Nephron (organoid): ENCODE results near the gene HAUS3.

ENCODE experiments used
- H3K27ac Mint-ChIP-seq, 3 experiments: 2 replicates each; pipeline ENCODE4 v1.8.0; 2020; ENCODE audit warnings: mixed read lengths in 3 of 3, mild to moderate bottlenecking in 2 of 3, moderate library complexity in 1 of 3
- H3K27me3 Mint-ChIP-seq: 2 replicates; pipeline ENCODE4 v1.8.0; 2021; ENCODE audit warnings: low read depth, mild to moderate bottlenecking, moderate library complexity, mixed read lengths
- H3K36me3 Mint-ChIP-seq: 2 replicates; pipeline ENCODE4 v1.8.0; 2020; ENCODE audit warnings: low read depth, mixed read lengths
- H3K4me1 Mint-ChIP-seq: 2 replicates; pipeline ENCODE4 v1.8.0; 2020; ENCODE audit warnings: mixed read lengths
- H3K4me3 Mint-ChIP-seq, 3 experiments: 2 replicates each; pipeline ENCODE4 v1.8.0; 2020; ENCODE audit warnings: mild to moderate bottlenecking in 3 of 3, mixed read lengths in 3 of 3, moderate library complexity in 2 of 3
- H3K9me3 Mint-ChIP-seq: 2 replicates; pipeline ENCODE4 v1.8.0; 2020; ENCODE audit warnings: mixed read lengths
- CTCF ChIP-seq, 3 experiments: fragments of 200-600 bp; sonication (generic); IDR thresholded peaks; one replicate each; pipeline ENCODE4 v1.5.0; 2021; ENCODE audit warnings: antibody characterized with exemption in 3 of 3; ENCODE audit not compliant: unreplicated experiment in 3 of 3

The HAUS3 gene

GRCh38 chr4:2284161-2284933 is 42.4 kb upstream of the HAUS3 start:
- no peak for TF ChIP-seq CTCF (IDR thresholded peaks at IDR 0.05; ENCODE audit: unreplicated experiment in 3 of 3)
- no peaks in the 10 kb centered on the region for H3K36me3 Mint-ChIP-seq
- peaks cover 28% of the 10 kb centered on the region for H3K4me1 Mint-ChIP-seq
- H3K9me3 Mint-ChIP-seq: no peaks in the 10 kb centered on the region
- no peak overlapping the region for H3K27ac Mint-ChIP-seq
- H3K4me3 Mint-ChIP-seq: no peak overlapping the region
- peaks cover 26% of the 10 kb centered on the region for H3K27me3 Mint-ChIP-seq

GRCh38 chr4:2283199-2283711 is 41.3 kb upstream of the HAUS3 start:
- Mint-ChIP-seq H3K27me3 (peaks cover 26% of the 10 kb centered on the region), H3K36me3 (no peaks in the 10 kb centered on the region), H3K27ac (no peak overlapping the region), H3K9me3 (no peaks in the 10 kb centered on the region), H3K4me3 (no peak overlapping the region), H3K4me1 (peaks cover 28% of the 10 kb centered on the region)
- no peak for TF ChIP-seq CTCF (IDR thresholded peaks at IDR 0.05; ENCODE audit: unreplicated experiment in 3 of 3)

- H3K27me3 Mint-ChIP-seq: peaks cover 18% of the 10 kb centered on the region
- H3K36me3 Mint-ChIP-seq: no peaks in the 10 kb centered on the region
- no peak for TF ChIP-seq CTCF (IDR thresholded peaks at IDR 0.05; ENCODE audit: unreplicated experiment in 3 of 3)
- peaks cover 16% of the 10 kb centered on the region for H3K4me1 Mint-ChIP-seq
- peak overlapping the region in 1 of 3 experiments; percentile 4 for H3K27ac Mint-ChIP-seq
- H3K4me3 Mint-ChIP-seq: no peak overlapping the region
- H3K9me3 Mint-ChIP-seq: no peaks in the 10 kb centered on the region
Measured at GRCh38 chr4:2281575-2282343, 39.8 kb upstream of the HAUS3 start.

- peaks cover 11% of the 10 kb centered on the region for H3K4me1 Mint-ChIP-seq
- no peaks in the 10 kb centered on the region for H3K9me3 Mint-ChIP-seq
- H3K4me3 Mint-ChIP-seq: no peak overlapping the region
- H3K27ac Mint-ChIP-seq: no peak overlapping the region
- TF ChIP-seq CTCF (IDR thresholded peaks at IDR 0.05; ENCODE audit: unreplicated experiment in 3 of 3): peak in 1 of 3 experiments; percentile 7
- H3K27me3 Mint-ChIP-seq: peaks cover 16% of the 10 kb centered on the region
- H3K36me3 Mint-ChIP-seq: no peaks in the 10 kb centered on the region
Measured at GRCh38 chr4:2280531-2281300, 38.8 kb upstream of the HAUS3 start.

GRCh38 chr4:2277956-2278355 is 36.0 kb upstream of the HAUS3 start:
- Mint-ChIP-seq H3K9me3 (no peaks in the 10 kb centered on the region), H3K27ac (no peak overlapping the region), H3K4me3 (no peak overlapping the region), H3K27me3 (peaks cover 5% of the 10 kb centered on the region), H3K36me3 (no peaks in the 10 kb centered on the region), H3K4me1 (peaks cover 21% of the 10 kb centered on the region)
- TF ChIP-seq CTCF (IDR thresholded peaks at IDR 0.05; ENCODE audit: unreplicated experiment in 3 of 3): no peak
